Thyroid gland (tissue), 4 donors: ENCODE measurements around the gene PRAC1.

Experiments
- CTCF ChIP-seq, 6 experiments: fragments of 200-600 bp in 3 of 6; fragments of 450-650 bp in 3 of 6; sonication (generic) in 3 of 6; IDR thresholded peaks; one replicate each; pipeline ENCODE4 v1.5.1; 2016 to 2019; ENCODE audit warnings: antibody characterized with exemption in 6 of 6, mild to moderate bottlenecking in 2 of 6, inconsistent platforms in 1 of 6, moderate library complexity in 1 of 6
- POLR2A ChIP-seq, 2 donors: fragments of 450-650 bp; IDR thresholded peaks; one replicate each; pipeline ENCODE4 v1.6.1; 2017; ENCODE audit warnings: antibody characterized with exemption in 2 of 2, mild to moderate bottlenecking in 2 of 2, moderate library complexity in 1 of 2

- TF ChIP-seq CTCF (IDR thresholded peaks at IDR 0.05), result no peak
- no peak for TF ChIP-seq POLR2A (IDR thresholded peaks at IDR 0.05)
Observed at GRCh38 chr17:48729335-48730239, 7.3 kb upstream of the PRAC1 start.
